GM21381 (cell line): ENCODE measurements around the gene CALML6.

Experiments
- ATAC-seq: cut with Tn5 transposase; IDR thresholded peaks from one replicate; pipeline ENCODE4 v1.9.1; 2021; ENCODE audit warnings: mild to moderate bottlenecking, moderate library complexity; ENCODE audit not compliant: unreplicated experiment

CALML6 gene

GRCh38 chr1:1941868-1942752 is 27.1 kb downstream of the CALML6 start:
- no peak for ATAC-seq

- ATAC-seq, result no peak
Observed at GRCh38 chr1:1942753-1943656, 27.9 kb downstream of the CALML6 start.

- ATAC-seq, result no peak
Observed at GRCh38 chr1:1943834-1944570, 28.9 kb downstream of the CALML6 start.

DNA sequence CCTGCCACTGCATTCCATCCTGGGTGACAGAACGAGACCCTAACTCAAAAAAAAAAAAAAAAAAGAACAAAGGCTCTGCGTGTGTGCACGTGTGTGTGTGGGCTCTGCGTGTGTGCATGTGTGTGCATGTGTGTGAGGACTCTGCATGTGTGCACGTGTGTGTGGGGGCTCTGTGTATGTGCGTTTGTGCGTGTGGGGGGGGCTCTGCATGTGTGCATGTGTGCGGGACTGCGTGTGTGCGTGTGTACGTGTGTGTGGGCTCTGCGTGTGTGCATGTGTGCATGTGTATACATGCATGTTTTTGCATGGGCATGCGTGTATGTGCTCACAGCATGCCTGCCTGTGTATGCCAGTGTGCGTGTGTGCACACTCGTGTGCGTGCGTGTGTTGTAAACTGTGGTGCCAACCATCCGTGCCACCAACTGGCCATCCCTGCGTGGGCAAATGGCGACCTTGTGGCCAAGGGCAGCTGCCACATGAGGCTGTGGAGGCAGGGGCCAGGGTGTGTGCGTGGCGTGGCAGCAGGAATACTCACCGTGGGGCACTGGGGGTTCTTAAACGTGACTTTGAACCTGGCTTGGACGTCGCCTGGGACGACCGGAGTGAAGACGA is 30.8 kb downstream of the CALML6 start:
- ATAC-seq, result no peak

GRCh38 chr1:1946540-1946939 is 31.5 kb downstream of the CALML6 start:
- no peak for ATAC-seq

DNA sequence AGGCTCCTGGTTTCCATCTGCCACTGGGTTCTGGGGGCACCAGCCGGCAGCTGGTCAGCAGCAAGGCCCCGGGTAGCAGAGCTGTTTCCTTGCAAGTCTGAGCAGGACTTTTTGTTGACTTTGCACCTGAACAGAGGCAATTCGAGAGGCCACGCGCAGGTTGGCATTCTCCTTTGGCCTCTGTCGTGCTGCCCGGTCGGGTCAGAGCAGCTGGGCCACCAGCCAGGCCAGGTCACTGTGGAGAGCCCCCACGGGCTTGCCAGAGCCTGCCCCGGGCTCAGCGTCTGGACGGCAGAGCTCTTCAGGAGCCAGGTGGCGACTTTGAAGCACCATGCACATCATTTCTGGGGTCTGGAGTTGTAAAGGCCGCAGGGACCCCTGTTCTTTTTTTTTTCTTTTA is 32.4 kb downstream of the CALML6 start:
- no peak for ATAC-seq

- no peak for ATAC-seq
Observed at GRCh38 chr1:1948783-1949182, 33.7 kb downstream of the CALML6 start.

- ATAC-seq, result no peak
Observed at GRCh38 chr1:1950940-1951339, 35.9 kb downstream of the CALML6 start.

DNA sequence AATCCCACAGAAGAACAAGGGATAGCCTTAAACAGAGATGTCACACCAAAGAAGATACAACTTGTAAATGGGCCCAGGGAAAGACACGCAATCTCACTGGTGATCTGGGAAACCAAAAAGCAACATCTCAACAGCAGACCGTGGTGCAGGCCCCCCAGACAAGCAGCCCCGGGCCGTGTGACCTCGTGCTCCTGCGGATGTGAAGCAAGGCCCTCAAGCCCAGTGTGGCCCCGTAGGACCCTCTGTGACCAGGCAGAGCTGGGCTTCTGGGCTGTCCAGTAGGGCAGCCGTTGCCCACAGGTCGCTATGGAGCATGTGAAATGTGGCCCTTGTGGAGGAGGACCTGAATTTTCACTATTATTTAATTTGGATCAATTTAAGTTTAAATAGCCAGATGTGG is 39.0 kb downstream of the CALML6 start:
- no peak for ATAC-seq

GRCh38 chr1:1954831-1955441 is 39.9 kb downstream of the CALML6 start:
- ATAC-seq, result no peak

GRCh38 chr1:1955621-1956094 is 40.6 kb downstream of the CALML6 start:
- ATAC-seq, result no peak

GRCh38 chr1:1956101-1956500 is 41.0 kb downstream of the CALML6 start:
- ATAC-seq, result no peak

- ATAC-seq, result no peak
Observed at GRCh38 chr1:1956586-1957532, 41.8 kb downstream of the CALML6 start.

DNA sequence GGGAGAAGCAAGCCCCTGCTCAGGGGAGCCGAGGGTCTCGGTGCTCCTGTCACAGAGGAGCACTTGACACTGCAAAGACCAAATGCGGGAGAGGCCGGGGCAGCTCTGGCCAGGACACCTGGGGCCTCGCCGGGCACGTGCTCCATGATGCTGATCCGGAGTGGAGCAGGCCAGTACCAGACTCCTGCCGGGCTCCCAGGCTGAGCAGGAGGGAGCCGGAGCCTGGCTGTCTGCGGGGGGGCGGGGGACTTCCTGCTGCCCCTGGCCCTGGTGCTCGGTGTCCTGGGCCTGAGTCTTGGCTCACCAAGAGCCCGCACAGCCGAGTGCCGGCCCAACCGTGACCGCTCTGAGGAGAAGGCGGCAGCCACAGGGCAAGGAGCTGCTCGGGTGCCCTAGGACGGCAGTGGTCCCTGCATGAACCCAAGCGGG is 42.5 kb downstream of the CALML6 start:
- ATAC-seq, result no peak

- ATAC-seq, result no peak
Observed at GRCh38 chr1:1958071-1958541, 43.0 kb downstream of the CALML6 start.

DNA sequence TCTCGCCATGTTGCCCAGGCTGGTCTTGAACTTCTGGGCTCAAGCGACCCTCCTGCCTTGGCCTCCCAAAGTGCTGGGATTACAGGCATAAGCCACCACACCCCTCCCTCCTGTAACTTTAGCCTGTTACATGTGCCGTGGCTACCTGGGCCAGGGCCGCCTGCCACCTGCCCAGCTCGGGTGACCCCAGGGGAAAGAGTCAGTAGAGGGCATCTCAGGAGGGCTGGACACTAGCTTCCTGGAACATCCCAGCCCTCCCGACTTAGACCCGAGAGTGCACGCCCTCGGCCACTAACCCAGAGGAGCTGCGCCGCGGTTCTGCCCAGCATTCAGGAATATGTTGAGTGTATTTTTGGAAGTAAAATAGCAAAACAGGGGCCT is 44.4 kb downstream of the CALML6 start:
- ATAC-seq, result no peak

DNA sequence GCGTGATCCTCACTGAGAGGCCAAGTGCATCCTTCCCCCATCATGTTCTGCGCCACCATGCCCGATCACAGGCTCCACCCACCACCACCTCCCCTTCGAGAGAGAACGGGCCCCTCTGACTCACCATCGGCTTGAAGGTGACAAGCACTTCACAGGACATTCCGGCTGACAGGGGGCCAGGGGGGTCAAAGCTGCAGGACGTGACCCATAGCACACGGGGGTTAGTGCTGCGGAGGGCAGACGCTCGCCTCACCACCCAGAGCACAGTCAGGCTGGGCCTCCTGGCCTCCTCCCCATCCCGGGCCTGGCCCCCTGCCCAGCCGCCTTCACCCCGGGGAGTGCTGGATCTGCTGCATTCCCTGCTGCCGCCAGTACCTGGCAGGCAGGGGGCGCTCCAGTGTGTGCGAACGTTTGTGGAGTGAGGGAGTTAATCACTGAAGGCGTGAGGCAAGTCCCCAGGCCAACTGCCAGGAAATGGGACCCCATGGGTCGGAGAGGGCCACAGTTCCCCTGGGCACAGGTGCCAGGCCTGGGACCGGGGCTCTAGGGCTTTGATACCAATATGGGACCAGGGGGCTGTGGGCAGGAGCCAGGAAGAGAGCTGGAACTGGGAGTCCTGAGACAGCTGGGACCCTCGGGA is 44.9 kb downstream of the CALML6 start:
- ATAC-seq, result no peak

DNA sequence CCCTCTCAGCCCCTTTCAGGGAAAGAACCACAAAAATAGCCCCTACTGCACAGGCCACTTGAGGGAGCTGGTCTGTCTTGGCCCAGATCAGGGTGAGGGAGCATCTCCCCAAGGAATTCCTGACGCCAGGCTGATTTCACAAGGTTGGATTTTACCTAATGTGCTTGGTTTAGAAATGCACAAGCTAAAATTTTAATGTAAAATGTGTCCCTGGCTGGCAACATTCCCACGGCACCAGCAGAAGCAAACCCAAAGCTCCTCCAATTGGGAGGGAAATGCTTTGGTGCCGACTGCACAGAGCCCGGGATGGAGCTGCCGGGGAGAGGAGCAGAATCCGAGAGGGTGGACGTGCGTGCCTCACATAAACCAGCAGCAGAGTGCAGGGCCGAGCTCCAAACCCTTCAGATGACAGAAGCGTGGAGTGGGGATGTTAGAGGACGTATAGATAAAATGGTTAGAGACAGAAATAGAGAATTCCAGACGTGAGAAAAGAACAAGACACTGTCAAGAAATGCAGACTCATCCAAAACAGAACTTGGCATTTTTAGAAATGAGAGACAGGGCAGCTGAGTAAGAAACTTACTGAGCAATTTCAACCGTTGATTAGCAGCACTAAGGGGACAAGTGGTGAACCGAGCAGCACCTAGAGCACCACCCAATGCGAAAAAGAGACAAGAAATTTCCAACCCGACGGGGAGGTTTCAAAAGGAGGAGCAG is 45.6 kb downstream of the CALML6 start:
- ATAC-seq, result no peak
